Measurements from ENCODE around the gene DTL.

Gene DTL

DNA sequence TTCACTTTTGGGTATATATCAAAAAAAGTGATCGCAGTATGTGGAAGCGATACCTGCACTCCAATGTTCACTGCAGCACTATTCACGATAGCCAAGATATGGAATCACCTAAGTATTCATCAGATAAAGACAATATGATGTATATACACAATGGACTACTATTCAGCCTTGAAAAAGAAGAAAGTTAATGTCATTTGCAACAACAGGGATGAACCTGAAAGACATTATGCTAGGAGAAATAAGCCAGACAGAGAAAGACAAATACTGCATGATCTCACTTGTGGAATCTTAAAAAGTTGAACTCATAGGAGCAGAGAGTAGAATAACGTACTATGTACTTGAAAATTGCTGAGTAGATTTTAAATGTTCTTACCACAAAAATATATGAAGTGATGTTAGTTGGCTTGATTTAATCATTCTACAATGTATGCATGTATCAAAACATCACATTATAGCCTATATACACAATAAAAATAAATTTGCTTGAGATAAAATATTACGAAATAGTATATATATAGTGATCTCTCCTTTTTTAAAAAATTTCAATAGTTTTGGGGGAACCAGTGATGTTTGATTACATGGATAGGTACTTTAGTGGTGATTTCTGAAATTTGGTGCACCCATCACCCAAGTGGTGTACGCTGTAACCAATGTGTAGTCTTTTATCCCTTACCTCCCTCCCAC lies 56.0 kb downstream of the DTL start:
- DNase-seq, result no peak

DNA sequence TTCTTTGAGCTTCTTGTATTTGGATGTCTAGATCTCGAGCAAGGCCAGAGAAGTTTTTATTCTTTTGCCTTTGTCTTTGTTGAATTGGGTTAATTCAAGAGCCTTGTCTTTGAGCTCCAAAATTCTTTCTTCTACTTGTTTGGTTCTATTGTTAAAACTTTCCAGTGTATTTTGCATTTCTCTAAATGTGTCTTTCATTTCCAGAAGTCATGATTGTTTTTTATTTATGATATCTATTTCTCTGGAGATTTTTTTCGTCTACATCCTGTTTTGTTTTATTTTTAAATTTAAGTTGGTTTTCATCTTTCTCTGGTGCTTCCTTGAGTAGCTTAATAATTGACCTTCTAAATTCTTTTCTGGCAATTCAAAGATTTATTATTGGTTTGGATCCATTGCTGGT lies 61.8 kb downstream of the DTL start:
- DNase-seq, result no peak

DNA sequence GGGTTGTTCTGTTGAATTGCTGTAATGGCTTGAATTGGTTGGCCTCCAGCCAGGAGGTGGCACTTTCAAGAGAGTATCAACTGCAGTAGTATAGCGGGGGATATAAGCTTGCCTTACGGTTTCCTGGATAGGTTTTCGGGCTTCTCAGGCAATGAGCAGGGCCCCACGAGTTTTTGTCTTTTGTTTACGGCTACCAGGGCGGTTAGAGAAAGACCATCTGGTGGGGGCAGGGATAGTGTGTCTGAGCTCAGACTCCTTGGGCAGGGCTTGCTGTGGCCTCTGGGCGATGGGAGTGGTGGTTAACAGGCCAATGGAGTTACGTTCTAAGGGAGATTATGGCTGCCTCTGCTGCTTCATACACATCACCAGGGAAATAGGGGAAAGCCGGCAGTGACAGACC lies 62.8 kb downstream of the DTL start:
- no peak for DNase-seq

DNA sequence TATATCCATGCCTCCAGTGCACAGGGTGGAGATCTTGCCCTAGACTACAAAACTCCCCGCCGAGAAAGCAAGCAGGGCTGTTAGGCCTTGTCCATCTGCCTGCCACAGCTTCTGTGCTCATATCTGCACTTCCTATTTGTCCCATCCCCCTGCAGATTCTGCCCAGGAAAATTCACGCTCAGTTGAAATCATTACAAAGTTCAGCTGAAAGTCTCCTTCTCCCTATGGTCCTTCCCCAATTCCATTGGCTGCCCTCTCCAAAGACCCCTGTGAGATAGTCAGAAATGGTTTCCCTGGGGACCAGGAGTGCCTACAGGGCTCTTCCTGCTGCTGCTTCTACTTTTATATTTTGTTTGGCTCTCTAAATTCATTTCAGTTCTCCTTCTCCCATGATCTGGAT lies 63.2 kb downstream of the DTL start:
- no peak for DNase-seq

DNA sequence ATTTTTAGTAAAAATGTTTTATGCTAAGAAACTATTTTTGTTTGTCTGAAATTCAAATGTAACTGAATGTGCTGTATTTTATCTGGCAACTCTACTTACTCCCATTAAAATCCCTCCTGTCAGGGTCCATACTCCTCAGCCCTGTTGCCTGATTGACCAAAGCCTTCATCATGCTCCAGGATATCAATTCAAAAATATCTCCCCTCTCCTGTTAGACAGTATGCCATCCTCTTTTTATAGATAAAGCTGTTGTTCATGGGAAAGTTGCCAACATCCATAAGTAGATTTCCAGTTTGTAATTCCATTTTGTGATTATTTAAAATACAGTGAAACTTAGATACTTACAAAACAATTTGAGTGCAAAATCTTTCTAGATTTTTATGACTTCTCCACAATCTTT lies 65.7 kb downstream of the DTL start:
- no peak for DNase-seq

DNA sequence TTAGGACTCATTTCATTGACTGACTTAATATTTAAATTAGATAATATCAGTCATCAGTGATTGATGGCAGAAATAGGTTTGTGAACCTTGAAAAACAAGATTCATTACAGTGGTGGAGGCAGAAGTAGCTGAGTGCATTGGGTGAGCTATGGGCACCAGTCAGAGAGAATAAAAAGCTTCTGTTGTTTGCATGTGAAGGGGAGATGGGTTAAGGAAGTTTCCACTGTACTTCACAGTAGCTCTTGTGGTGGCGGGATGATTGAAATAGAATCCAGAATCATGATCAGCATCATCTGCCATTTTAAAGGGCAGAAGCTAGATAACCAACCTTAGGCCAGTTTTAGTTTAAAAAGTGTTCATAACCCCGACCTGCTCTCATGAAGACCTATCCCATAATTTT lies 66.2 kb downstream of the DTL start:
- DNase-seq, result no peak

DNA sequence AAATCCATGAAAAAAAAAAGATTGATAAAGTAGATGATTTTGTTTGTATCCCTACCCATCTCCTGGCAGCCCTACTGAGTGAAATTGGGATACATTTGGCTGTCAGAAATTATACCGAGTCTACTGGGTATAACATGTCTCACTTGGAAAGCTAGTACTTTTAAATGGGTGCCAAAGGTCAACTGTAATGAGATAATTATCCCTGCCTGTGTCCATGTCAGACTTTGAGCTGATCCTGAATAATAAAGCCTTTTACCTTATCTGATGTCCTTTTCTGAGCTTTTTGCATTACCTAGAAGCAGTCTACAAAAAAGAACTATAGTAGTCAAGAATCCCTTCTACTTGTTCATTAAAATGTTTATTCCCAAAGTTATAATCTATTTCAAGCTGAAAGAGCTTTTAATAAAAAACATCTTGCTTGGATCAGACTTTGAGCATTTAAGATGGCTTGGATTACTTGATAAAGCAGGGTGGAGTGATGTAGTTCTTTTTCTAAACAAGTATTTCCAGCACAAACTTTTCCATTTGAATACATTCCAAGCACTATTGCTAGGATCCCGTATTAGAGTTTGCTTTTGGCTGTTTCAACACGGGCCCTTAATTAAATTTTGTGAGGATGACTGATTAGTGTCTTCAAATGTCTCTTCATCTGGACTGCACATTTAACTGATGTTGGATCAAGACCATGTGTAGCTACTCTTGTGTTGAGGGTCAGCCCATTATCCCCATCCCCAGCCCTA lies 69.2 kb downstream of the DTL start:
- no peak for DNase-seq

DNA sequence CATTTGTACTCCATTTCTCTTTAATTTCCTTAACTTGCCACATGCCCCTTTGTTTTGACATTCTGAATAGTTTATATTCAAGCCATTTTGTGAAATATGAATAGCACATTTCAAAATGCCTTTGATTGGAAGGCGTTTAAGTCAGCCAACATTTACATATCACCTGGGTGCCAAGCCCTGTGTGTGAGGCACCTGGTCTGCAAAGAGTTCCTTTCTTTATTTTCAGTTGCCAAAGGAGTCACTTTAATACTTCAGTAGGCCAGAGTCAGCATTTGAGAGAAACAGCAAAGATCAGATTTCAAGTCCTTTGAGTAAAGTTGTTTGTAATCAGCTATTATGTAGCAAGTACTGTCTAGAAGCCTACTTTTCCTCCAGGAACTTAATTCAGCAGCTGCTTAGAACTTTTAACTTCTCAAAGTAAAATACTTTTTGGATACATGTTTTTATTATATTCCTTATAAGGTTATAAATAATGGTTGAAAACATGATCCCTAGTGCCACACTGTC lies 70.8 kb downstream of the DTL start:
- DNase-seq, result no peak

DNA sequence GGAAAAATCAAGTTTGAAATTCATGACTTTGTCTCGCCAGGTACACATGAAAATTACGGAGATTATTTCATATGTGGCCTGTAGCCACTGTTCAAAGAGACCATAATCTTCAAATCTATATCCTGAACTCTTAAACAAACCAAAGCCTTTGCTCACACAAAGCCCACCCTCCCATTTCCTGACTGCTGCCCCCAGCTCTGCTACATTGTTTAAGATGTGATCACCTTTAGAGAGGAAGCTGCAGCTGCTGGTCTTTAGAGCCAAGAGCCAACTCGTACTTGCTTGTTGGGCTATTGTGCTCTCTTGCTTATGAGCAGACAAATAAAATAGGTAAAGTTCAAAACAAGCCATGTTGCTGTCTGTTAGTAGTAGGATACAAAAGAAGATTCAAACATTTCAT lies 71.9 kb downstream of the DTL start:
- DNase-seq, result no peak

DNA sequence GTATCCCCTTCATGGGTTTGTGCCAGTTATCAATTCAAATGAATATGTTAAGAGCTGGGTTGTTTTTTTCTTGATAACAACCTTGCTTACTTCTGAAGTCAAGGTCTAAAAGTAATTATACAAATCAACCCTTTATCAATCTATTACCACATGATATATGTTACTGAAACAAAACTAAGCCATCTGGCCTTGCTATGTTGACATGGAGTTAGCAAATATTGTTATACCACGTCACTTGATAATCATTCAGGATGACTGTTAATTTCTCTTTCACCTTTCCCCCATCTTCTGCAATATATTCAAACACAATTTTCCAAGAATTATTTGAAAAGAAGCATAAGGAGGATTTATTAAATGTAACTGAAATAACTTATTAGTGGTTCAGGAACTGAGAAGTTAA lies 72.6 kb downstream of the DTL start:
- DNase-seq, result no peak

DNA sequence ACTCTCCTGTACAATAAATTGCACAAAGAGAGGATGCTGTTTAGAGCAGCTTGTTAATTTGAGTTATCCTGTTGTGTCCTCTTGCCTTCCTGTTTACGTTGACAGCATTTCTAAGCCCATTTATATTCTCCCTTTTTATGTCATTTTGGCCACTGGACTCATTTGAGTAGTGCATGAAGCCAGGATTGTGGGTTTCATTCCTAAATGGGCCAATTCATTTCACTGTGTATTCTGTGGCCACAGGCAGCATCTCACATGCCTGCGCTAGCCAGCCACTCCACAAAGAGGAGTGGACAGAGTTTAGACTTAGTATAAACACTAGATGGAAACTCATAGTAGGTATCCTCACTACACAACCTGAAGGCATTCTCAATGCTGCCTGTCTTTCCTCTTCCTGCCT lies 73.4 kb downstream of the DTL start:
- no peak for DNase-seq

DNA sequence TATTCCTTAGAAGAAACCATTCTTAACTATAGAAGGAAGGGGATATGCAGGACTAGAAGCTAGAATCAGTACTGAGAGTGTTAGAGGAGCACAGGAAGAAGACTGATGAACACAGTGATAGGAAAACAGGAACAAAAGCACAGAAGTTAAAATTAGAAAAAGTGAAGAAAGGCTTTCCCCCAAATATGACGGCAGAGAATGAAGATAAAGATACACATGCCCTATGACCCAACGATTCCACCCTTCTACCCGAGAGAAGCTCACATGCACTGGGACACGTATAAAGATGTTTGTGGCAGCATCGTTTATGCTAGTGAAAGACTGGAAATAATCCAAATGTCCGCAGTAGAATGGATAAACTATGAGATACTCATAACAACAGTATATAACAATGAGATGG lies 74.2 kb downstream of the DTL start:
- no peak for DNase-seq

DNA sequence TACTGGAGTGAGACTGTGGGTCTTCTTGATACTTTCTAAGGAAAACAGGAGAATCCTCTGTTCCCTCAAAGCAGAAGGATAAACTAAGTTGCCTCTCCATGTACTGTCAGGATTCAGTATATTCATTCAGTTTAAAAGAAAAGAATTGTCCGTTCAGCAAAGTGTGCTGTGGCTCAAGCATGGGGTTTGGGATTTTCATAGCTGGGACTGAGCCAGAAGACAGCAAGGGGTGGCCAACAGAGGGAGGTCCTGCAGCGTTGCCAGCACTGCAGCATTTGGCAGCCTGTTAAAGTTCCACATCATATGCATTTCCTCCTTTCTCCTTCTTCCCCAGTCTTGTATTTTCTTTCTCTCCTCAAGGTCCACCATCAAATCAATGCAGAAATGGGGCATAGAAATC lies 75.1 kb downstream of the DTL start:
- no peak for DNase-seq

DNA sequence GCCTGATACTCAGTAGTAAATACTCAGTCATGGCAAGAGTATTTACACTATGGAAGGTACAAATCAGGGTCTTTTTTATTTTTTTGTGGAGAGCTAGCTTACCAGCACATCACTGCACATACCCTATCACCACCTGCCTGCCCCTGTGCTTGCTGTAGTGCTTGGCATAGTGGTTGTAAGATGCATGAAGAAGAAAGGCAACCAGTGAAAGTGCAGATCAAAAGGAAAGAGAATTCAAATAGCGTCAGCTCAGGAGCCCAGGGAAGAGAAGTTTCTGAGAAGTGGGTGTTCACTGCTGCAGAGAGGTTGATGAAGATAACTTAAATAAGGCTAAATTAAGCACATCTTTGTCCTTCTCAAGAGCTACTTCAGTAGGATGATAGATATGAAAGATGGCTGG lies 76.0 kb downstream of the DTL start:
- no peak for DNase-seq

DNA sequence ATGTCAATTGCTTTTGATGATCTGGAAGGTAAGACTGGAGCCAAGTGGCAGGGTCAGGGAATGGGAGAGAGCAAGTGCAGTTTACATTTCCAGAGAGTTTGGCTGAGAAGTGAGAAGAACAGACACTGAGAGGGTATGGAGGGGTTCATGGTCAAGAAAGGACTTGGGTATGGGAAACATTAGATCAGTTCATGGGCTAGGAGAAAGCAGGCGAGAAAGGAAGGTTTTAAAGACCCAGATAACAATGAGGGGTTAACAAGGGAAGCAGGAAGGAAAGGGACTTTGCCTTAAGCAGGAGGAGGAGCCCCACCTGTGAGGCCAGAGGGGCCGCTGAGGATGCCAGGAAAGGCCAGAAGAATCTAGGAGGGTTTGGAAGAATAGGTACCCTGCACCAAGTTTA lies 78.2 kb downstream of the DTL start:
- DNase-seq, result no peak

DNA sequence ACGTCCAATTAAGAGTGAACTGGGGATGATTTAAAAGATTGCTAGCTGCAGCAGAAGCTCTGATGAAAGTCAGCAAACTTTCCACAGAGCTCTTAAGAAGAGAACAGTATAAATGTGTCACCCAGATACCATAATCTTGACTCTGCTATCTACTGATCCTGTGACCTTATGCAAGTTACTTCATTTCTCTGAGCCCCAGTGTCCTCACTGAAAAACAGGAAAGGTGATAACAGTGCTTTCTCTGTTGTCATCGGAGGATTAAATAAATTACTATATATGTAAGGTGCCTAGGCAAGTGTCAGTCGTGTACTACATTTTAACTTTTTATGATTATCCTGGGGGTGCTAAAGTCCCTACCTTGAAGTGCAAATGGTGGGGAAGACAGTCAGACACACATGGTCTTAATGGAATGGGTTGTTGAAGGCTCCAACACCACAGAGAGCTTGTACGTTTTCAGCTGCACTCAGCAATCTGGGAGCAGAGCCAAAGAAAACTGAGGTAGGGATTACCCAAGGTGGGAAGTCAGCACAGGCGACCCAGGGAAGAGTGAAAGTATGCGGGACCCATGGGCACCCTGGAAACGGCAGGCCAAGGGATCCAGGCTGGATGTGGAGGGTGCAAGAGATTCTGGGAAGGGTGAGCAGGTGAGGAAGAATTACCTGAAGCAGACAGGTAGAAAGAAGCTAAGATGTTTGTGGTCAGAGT lies 82.8 kb downstream of the DTL start:
- no peak for DNase-seq

DNA sequence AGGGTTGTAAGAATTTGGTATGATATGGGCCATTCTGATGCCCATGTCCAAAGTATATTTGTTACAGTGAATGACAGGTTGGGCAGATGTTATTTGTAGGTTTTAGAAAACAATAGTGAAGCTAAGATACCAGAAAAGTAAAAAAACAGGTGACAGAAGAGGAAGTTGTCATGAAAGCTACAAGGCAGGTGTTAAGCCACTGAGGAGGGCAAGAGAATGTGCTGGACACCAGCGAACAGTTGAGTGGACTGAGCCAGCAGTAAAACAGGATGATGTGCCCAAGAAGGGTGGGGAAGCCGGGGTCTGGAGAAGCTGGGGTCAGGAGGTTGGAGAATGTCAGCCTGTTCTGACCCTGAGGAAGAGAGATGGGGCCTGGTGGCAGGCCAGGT lies 83.3 kb downstream of the DTL start:
- DNase-seq, result no peak

DNA sequence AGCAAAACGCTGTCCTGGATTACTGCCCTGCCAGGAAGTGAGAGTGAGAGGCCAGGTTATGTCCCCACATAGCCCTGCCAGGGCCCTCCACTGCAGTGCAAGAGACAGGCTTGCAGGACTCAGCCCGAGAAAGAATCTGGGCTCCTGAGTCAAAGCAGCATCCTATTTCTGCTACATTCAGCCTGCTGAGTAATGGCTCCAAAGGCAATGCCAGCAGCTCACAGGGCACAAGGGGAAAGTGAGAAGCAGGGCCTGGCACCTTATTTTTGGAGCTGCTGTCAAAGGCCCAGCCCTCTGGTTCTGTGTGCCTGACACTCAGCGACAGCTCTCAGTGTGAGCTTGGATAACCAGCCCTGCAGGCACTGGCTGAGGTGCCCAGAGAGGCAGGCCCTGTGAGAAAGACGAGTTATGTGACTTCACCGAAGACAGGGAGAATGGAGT lies 83.9 kb downstream of the DTL start:
- DNase-seq, result no peak

DNA sequence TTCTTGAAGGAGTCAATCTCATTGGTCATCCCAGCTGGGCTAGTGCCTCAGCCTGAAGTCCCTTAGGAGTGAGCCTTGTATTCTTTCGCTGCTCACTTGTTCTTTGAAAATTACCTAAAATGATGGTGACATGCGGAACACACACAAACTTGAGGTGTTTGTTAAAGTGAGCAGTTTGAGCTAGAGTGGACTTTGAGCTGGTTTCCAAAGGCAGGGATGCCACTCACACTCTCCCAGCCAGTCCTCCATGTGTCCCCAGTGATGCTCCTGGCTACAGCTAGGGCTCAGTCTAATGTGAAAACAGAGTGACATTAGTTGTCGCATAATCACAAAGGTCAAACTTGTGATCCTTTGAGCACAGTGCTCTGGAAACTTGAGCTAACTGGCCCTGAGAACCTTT lies 84.3 kb downstream of the DTL start:
- no peak for DNase-seq

DNA sequence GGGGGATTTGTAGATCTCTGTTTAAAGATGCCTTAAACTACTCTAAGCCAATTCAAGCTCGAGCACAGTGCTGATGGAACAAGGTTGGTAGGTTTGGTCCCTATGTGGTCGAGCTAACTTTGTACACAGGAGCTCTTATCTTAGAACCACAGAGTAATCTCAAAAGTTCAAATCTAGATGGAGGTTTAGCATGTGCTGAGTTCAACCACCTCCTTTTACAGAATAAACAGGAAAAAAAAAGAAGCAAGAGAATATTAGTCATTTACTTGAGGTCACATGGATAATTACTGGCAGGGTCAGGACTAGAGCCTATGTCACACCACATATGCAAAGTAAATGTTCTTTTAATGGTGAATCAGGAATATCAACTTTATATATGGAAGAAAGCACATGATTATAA lies 86.2 kb downstream of the DTL start:
- DNase-seq, result no peak

DNA sequence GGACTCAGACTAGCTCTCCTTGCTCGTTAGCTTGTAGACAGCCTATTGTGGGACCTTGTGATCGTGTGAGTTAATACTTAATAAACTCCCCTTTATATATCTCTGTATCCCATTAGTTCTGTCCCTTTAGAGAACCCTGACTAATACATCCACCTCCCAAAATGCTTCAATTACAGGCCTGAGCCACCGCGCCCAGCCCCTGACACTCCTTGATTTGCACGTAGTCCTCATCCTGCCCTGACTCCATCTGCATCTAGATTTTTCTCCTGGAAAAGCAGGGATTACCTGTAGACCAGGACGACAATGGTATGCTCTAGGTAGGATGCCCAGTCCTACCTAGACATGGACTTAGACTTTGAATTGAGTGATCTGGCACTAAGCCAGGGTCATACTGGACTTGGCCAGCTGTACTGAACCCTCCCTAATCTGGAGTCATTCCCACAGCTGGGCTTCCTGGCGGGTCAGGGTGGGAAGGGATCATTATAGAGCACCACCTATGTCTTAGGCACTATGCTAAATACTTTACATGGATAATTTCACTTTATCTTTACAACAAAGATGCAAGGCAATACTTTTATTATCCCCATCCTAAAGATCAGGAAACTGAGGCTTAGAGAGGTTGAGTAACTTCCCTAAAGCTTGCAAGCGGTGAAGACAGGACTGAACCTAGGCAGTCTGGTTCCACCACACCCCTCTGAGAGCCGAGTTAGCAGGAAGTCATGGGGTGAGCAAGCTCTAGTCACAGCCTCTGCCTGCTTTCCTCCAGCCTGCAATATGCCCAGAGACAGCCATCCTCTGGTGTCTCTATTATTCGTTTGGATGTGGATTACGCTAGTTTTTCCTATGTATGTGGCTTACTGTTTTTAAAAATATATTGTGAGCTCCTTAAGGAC lies 89.4 kb downstream of the DTL start:
- DNase-seq, result peak; percentile 14

DNA sequence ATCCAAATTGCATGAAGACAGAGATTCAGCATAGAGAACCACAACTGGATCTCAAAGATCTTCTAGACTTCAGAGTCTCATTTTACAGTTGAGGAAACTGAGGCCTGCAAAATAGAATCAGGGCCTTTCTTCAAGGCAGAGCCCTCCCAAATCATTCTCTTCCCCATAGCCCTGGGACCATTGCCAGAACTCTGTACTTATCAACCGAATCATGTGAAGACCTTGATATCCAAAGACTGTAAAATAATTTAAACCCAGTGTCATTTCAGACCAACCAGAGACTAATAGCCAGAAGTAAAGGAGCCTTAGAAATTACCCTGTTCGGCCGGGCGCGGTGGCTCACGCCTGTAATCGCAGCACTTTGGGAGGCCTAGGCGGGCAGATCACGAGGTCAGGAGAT lies 90.1 kb downstream of the DTL start:
- no peak for DNase-seq

DNA sequence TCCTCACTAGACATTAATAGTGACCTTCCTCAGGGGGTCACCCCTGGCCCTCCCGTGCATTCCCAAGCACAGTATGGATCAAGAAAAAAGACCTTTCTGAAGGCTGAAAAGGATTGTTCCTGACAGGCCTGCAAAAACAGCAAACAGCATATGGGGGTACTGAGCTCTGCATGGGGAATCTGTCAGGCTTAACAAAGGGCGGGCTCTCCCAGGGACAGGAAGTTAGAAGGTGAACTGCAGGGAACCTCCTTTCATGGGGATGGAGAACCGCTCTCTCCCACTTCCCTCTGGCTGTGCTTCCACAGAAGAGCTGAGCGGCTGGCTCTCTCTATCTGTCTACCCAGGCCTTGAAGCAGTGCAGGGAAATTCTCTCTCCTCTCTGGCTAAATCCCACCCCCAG lies 91.7 kb downstream of the DTL start:
- DNase-seq, result no peak
